ENCODE data around the gene SNX20. TPM values are rescaled to one million over a fixed set of nuclear protein-coding genes. Genes with fewer than 3 reads are reported as not detected.

Gene SNX20
- total and polyA plus RNA-seq, 2 donors (not counting 3 experiments of a cell fraction or from before 2014, with no cell fraction given) = not detected

- TF ChIP-seq MYC (IDR thresholded peaks at IDR 0.05; ENCODE audit: low read depth, low read length) (no peak), GATA2 (IDR thresholded peaks at IDR 0.05; ENCODE audit: insufficient read depth, insufficient read length, low read depth, low read length) (no peak), POLR2AphosphoS5 (IDR thresholded peaks at IDR 0.05; ENCODE audit: insufficient read depth, low read depth, low read length) (no peak), FOS (IDR thresholded peaks at IDR 0.05; ENCODE audit: borderline replicate concordance, insufficient read depth, low read length) (no peak), POLR2A (IDR thresholded peaks at IDR 0.05; ENCODE audit: low read depth, low read length) (no peak), JUN (IDR thresholded peaks at IDR 0.05; ENCODE audit: borderline replicate concordance, insufficient read depth, insufficient read length, low read depth) (no peak), EZH2 (IDR thresholded peaks at IDR 0.05; ENCODE audit: borderline replicate concordance, low read depth, low read length, severe bottlenecking) (no peak)
- TF ChIP-seq, protein P1, sequence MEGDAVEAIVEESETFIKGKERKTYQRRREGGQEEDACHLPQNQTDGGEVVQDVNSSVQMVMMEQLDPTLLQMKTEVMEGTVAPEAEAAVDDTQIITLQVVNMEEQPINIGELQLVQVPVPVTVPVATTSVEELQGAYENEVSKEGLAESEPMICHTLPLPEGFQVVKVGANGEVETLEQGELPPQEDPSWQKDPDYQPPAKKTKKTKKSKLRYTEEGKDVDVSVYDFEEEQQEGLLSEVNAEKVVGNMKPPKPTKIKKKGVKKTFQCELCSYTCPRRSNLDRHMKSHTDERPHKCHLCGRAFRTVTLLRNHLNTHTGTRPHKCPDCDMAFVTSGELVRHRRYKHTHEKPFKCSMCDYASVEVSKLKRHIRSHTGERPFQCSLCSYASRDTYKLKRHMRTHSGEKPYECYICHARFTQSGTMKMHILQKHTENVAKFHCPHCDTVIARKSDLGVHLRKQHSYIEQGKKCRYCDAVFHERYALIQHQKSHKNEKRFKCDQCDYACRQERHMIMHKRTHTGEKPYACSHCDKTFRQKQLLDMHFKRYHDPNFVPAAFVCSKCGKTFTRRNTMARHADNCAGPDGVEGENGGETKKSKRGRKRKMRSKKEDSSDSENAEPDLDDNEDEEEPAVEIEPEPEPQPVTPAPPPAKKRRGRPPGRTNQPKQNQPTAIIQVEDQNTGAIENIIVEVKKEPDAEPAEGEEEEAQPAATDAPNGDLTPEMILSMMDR (IDR thresholded peaks at IDR 0.05; ENCODE audit: extremely low read depth in 1 of 2, insufficient read depth in 1 of 2, low read depth in 1 of 2, low read length in 2 of 2) = no peak
- TF ChIP-seq, protein P2, sequence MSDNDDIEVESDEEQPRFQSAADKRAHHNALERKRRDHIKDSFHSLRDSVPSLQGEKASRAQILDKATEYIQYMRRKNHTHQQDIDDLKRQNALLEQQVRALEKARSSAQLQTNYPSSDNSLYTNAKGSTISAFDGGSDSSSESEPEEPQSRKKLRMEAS (IDR thresholded peaks at IDR 0.05; ENCODE audit: insufficient read depth, insufficient read length) = no peak
- Histone ChIP-seq H3K4me1 (ENCODE audit: control insufficient read depth, extremely low read depth, insufficient read depth, low read length) (no peaks in the 10 kb centered on the region), H3K9me1 (replicated peaks; ENCODE audit: control insufficient read depth, extremely low read depth, insufficient read depth, low read length) (no peaks in the 10 kb centered on the region), H3K79me2 (ENCODE audit: control insufficient read depth, insufficient read depth, low read length) (no peaks in the 10 kb centered on the region), H3K9me3 (replicated peaks; ENCODE audit: control insufficient read depth, insufficient read depth, low read length) (no peaks in the 10 kb centered on the region), H3K36me3 (ENCODE audit: control insufficient read depth in 2 of 2, extremely low read depth in 1 of 2, insufficient read depth in 2 of 2, low read length in 2 of 2) (no peaks in the 10 kb centered on the region), H2AFZ (ENCODE audit: low read depth, low read length) (no peak overlapping the region), H3K27me3 (ENCODE audit: control insufficient read depth in 2 of 2, insufficient read depth in 2 of 2, low read length in 2 of 2) (no peaks in the 10 kb centered on the region), H3K27ac (ENCODE audit: insufficient read depth, low read depth, low read length) (no peak overlapping the region), H3K4me2 (ENCODE audit: insufficient read depth, low read length) (no peak overlapping the region), H3K4me3 (replicated peaks in 1 of 3; ENCODE audit: insufficient read depth in 1 of 3, low read depth in 1 of 3, low read length in 3 of 3) (no peak overlapping the region), H3K9ac (replicated peaks; ENCODE audit: extremely low read depth, insufficient read depth, low read length) (no peak overlapping the region), H4K20me1 (replicated peaks; ENCODE audit: control insufficient read depth, extremely low read depth, insufficient read depth, low read length) (no peaks in the 10 kb centered on the region)
- intact Hi-C loops (cut with micrococcal nuclease) (no loop called here), dilution Hi-C loops (cut with MboI; ENCODE audit: extremely low pct_ligation_motif_present, low sequenced_read_pairs) (no loop called here)
- ChIA-PET CTCF (interaction anchor here (1.2 to 1.8 kb wide), 4 partner anchors 11 to 184 kb away, joined by 4 to 5 read pairs (median 5); no protein-coding TSS in a partner anchor), POLR2A (no interaction called here)
- no TSS peak for BruUV-seq (replicated peaks)
- DNase-seq (ENCODE audit: low read depth, low spot score) (no peak), FAIRE-seq (no peak)
Observed at GRCh38 chr16:50622643-50623369, 58.3 kb downstream of the SNX20 start.
